A549 (cell line): ENCODE measurements around the gene FRMD6. TPM values are rescaled to one million over a fixed set of nuclear protein-coding genes. Genes with fewer than 3 reads are reported as not detected.

Experiments
- ATAC-seq, 2 experiments: fragments of 200-7000 bp in 1 of 2; fragments of >200 bp in 1 of 2; cut with Nextera tagmentation in 1 of 2; cut with Tn5 transposase in 1 of 2; 3 replicates each; pipeline versions ENCODE4 v1.8.0 to v1.9.1; 2018 to 2020; ENCODE audit warnings: mild to moderate bottlenecking in 1 of 2, moderate library complexity in 1 of 2
- CTCF ChIA-PET: fragments of 300-600 bp; sonication (Branson Sonifier 250); formaldehyde crosslinking; extraction: SDS; loops from one replicate; lab custom pipeline; 2021; ENCODE audit warnings: antibody characterized with exemption, inconsistent platforms; lab: Yijun Ruan, JAX
- POLR2A ChIA-PET: fragments of 350-600 bp; formaldehyde crosslinking; extraction: SDS; loops from one replicate; lab custom pipeline; 2021; ENCODE audit warnings: antibody characterized with exemption, inconsistent platforms; lab: Yijun Ruan, JAX
- DNase-seq, 2 experiments: peaks; one replicate each; pipeline versions ENCODE4 v3.0.0 to v3.0.0-alpha.2; 2011 to 2016; ENCODE audit warnings: low read depth in 1 of 2, low spot score in 1 of 2
- FAIRE-seq: peaks from 2 replicates; lab custom pipeline; 2011; peaks lifted over from hg19 to GRCh38; lab: Jason Lieb, UNC
- H3K27ac ChIP-seq, 2 experiments: fragments of >200 bp; sonication (Bioruptor Twin); formaldehyde crosslinking; 3 replicates each; pipeline ENCODE4 v1.5.1; 2016 to 2017
- H3K4me1 ChIP-seq: fragments of >200 bp; sonication (Bioruptor Twin); formaldehyde crosslinking; 3 replicates; pipeline ENCODE4 v1.6.1; 2016
- H3K4me2 ChIP-seq: fragments of >200 bp; sonication (Bioruptor Twin); formaldehyde crosslinking; 3 replicates; pipeline ENCODE4 v1.6.1; 2016
- H3K4me3 ChIP-seq: fragments of >200 bp; sonication (Bioruptor Twin); formaldehyde crosslinking; 3 replicates; pipeline ENCODE4 v1.5.1; 2016
- H3K9me3 ChIP-seq: fragments of >200 bp; sonication (Bioruptor Twin); formaldehyde crosslinking; 3 replicates; pipeline ENCODE4 v1.6.1; 2016
- CBX8 ChIP-seq: fragments of 200-600 bp; sonication (generic); IDR thresholded peaks from 2 replicates; pipeline ENCODE4 v1.6.1; 2016
- CHD4 ChIP-seq: fragments of 200-600 bp; sonication (generic); IDR thresholded peaks from 2 replicates; pipeline ENCODE4 v1.6.1; 2016; ENCODE audit warnings: antibody characterized with exemption, mild to moderate bottlenecking, borderline replicate concordance
- ELK1 ChIP-seq: fragments of 150-350 bp; IDR thresholded peaks from 2 replicates; pipeline ENCODE4 v1.6.1; 2014; ENCODE audit warnings: low read depth, mild to moderate bottlenecking, low read length
- FOSB ChIP-seq: fragments of 250-450 bp; sonication (Bioruptor Pico); IDR thresholded peaks from 2 replicates; pipeline ENCODE4 v1.5.0; 2020; ENCODE audit warnings: mild to moderate bottlenecking, moderate library complexity
- GATA3 ChIP-seq: IDR thresholded peaks from 2 replicates; pipeline ENCODE4 v1.6.1; 2012; ENCODE audit warnings: borderline replicate concordance
- HDAC2 ChIP-seq: fragments of 200-600 bp; sonication (generic); IDR thresholded peaks from 2 replicates; pipeline ENCODE4 v1.6.1; 2016
- HMGXB4 ChIP-seq: fragments of 250-450 bp; sonication (Bioruptor Pico); IDR thresholded peaks from 2 replicates; pipeline ENCODE4 v1.5.0; 2021; ENCODE audit warnings: mild to moderate bottlenecking, moderate library complexity, borderline replicate concordance
- HOXA7 ChIP-seq: fragments of 250-450 bp; sonication (Bioruptor Pico); IDR thresholded peaks from 2 replicates; pipeline ENCODE4 v1.5.0; 2020; ENCODE audit warnings: mild to moderate bottlenecking, moderate library complexity
- KDM1A ChIP-seq: fragments of 200-600 bp; sonication (generic); IDR thresholded peaks from 2 replicates; pipeline ENCODE4 v1.6.1; 2016; ENCODE audit warnings: low read depth, mild to moderate bottlenecking
- KDM5A ChIP-seq: fragments of 200-600 bp; sonication (generic); IDR thresholded peaks from 2 replicates; pipeline ENCODE4 v1.6.1; 2016; ENCODE audit warnings: antibody characterized with exemption, mild to moderate bottlenecking
- MYC ChIP-seq: IDR thresholded peaks from 2 replicates; pipeline ENCODE4 v1.6.1; 2012; ENCODE audit warnings: mild to moderate bottlenecking, inconsistent platforms, low read length, improper control_type of control experiment, borderline replicate concordance
- NPAS2 ChIP-seq: fragments of 250-450 bp; sonication (Bioruptor Pico); IDR thresholded peaks from 2 replicates; pipeline ENCODE4 v1.8.0; 2022; ENCODE audit warnings: mild to moderate bottlenecking, moderate library complexity, borderline replicate concordance
- POLR2AphosphoS2 ChIP-seq: conservative IDR thresholded peaks from 2 replicates; pipeline ENCODE4 v1.6.1; 2012; ENCODE audit warnings: low read length, improper control_type of control experiment, inconsistent platforms
- RARB ChIP-seq: fragments of 250-450 bp; sonication (Bioruptor Pico); IDR thresholded peaks from 2 replicates; pipeline ENCODE4 v1.8.0; 2021; ENCODE audit warnings: mild to moderate bottlenecking, moderate library complexity
- ZC3H11A ChIP-seq: fragments of 450-650 bp; IDR thresholded peaks from 2 replicates; pipeline ENCODE4 v1.6.1; 2014; ENCODE audit warnings: antibody characterized with exemption, mild to moderate bottlenecking
- ZSCAN20 ChIP-seq: fragments of 250-450 bp; sonication (Bioruptor Pico); IDR thresholded peaks from 2 replicates; pipeline ENCODE4 v1.8.0; 2022; ENCODE audit warnings: mild to moderate bottlenecking, moderate library complexity
- WGBS: methylation state at CpG from one replicate; pipeline ENCODE4 v1.1.6; 2017; ENCODE audit errors: missing lambda C conversion rate; 5-methylcytosine and 5-hydroxymethylcytosine counted together
- polyA plus RNA-seq, 4 experiments: library from polyadenylated mRNA; depleted of rRNA in 3 of 4; stranded (reverse); fragments of >200 nt; fragmentation: RNase III in 1 of 4; extraction: RNeasy Plus Mini Kit Qiagen cat#74134 plus additional on column Dnase treatment in 1 of 4; gene quantifications; 2 replicates in 3 of 4; 3 replicates in 1 of 4; pipeline ENCODE4 v1.2.3, GENCODE V29; 2011 to 2017
- TF ChIP-seq, protein P1 (sequence below): fragments of 200-600 bp; sonication (generic); IDR thresholded peaks from 2 replicates; pipeline ENCODE4 v1.6.1; 2016; ENCODE audit warnings: antibody characterized with exemption, mild to moderate bottlenecking, moderate library complexity
- TF ChIP-seq, protein P2 (sequence below): fragments of >200 bp; sonication (Bioruptor Twin); formaldehyde crosslinking; IDR thresholded peaks from 3 replicates; pipeline ENCODE4 v1.5.1; 2016

Gene FRMD6
- polyA plus RNA-seq, 2 of the 4 experiments (the other 2 are of a cell fraction), result 18.8 to 23.1 TPM

DNA sequence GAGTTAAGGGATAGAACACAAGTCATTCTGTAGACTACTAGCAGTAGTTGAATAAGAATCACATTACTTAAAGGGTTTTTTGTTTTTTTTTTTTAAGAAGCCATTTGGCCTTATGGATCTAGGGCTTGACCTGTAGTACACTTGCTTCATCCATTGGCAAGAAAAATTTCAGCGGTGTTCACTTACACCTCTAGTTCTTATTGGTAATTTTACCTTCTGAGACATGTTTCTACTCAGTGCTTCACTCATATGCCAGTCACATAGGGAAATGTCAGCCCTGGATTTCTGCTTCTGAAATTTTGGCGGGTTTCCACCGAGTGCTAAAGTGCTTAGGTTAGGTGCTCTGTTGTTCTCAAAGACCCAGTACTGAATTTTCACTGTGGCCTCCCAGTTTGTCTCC, 72.9 kb downstream of the FRMD6 start:
- ATAC-seq (no peak), DNase-seq (no peak), FAIRE-seq (no peak)
- Histone ChIP-seq H3K4me1 (no peaks in the 10 kb centered on the region), H3K9me3 (no peaks in the 10 kb centered on the region), H3K27ac (no peak overlapping the region), H3K4me3 (no peak overlapping the region), H3K4me2 (no peak overlapping the region)
- TF ChIP-seq NPAS2 (CRISPR knock-in tag) (no peak), KDM1A (no peak), FOSB (CRISPR knock-in tag) (no peak), CHD4 (no peak), MYC (no peak), CBX8 (no peak)
- ChIA-PET CTCF (interaction anchor here (1.3 to 2.4 kb wide), 3 partner anchors 52 to 254 kb away, joined by 3 to 7 read pairs (median 4); no protein-coding TSS in a partner anchor), POLR2A (no interaction called here)
- 86% methylated on average over 3 of the region's 3 CpGs for WGBS

- CTCF ChIA-PET, result interaction anchor here (1.1 to 1.4 kb wide), 4 partner anchors 25 to 254 kb away, joined by 3 to 4 read pairs (median 4); no protein-coding TSS in a partner anchor
- Histone ChIP-seq H3K4me3 (no peak overlapping the region), H3K4me1 (no peaks in the 10 kb centered on the region)
- WGBS, result 100% methylated on average over 3 of the region's 3 CpGs
- TF ChIP-seq ZSCAN20, result no peak
- TF ChIP-seq, all 56 proteins: peak for 0
- ATAC-seq, result no peak
- H3K9me3 ChIP-seq, result no peaks in the 10 kb centered on the region
- H3K4me2 ChIP-seq, result no peak overlapping the region
- POLR2A ChIA-PET, result no interaction called here
- DNase-seq, result no peak
- no peak overlapping the region for H3K27ac ChIP-seq
- FAIRE-seq, result no peak
Observed at GRCh38 chr14:51725061-51725460, 73.4 kb downstream of the FRMD6 start.

DNA sequence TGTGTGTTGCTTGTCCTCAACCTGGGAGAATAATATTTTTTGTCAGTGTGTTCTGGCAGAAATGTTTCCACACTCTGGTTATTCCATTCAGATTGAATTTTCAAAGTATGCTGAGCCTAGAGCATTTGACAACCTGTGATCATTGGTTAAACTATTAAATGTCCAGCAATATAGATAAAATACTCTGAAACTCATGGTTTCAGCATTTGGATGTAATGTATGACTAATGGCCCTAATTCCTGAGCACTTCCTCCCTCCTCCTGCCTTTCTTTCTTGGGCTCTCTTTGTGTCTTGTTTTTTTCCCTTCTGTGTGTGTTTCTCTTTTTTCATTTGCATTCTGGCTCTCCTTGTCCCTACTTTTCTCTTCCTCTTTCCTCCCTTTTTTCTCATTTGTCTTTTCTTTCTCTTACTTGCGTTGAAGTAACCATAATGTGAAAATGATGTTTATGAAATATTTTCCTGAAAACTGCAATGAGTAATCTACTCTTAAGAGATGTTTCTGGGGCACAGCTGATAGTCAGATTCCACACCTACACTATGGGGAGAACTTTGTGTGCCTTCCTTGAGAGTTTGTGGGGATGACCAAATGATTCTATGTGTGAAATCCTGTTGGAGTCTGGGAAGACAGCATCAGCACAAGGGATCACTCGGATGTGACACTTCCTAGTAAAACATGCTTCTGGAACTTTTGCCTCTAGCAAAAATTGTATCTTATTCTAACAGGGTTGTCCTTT, 74.6 kb downstream of the FRMD6 start:
- FAIRE-seq, result no peak
- POLR2A ChIA-PET, result no interaction called here
- H3K4me3 ChIP-seq, result no peak overlapping the region

DNA sequence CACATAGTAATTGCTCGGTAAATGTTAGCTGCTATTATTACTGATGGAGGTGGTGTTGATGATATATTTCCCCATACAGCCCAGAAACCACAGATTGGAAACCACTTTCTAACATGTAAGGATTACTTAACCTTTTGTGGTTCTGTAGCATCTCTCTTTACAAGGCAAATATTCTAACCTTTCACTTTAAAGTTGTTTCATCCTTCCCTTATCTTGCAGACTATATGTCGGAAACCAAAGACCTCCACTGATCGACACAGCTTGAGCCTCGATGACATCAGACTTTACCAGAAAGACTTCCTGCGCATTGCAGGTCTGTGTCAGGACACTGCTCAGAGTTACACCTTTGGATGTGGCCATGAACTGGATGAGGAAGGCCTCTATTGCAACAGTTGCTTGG, 75.8 kb downstream of the FRMD6 start:
- ChIA-PET CTCF (no interaction called here), POLR2A (no interaction called here)
- H3K4me3 ChIP-seq, result no peak overlapping the region
- H3K9me3 ChIP-seq, result no peaks in the 10 kb centered on the region
- H3K4me1 ChIP-seq, result no peaks in the 10 kb centered on the region
- no peak for FAIRE-seq
- no peak for DNase-seq
- no peak overlapping the region for H3K27ac ChIP-seq
- no peak for ATAC-seq
- WGBS, result 95% methylated on average over 5 of the region's 5 CpGs
- H3K4me2 ChIP-seq, result no peak overlapping the region
- no peak for TF ChIP-seq ELK1
- TF ChIP-seq ZC3H11A, result no peak
- TF ChIP-seq HOXA7, result no peak
- no peak for TF ChIP-seq ZSCAN20
- TF ChIP-seq, protein P1, sequence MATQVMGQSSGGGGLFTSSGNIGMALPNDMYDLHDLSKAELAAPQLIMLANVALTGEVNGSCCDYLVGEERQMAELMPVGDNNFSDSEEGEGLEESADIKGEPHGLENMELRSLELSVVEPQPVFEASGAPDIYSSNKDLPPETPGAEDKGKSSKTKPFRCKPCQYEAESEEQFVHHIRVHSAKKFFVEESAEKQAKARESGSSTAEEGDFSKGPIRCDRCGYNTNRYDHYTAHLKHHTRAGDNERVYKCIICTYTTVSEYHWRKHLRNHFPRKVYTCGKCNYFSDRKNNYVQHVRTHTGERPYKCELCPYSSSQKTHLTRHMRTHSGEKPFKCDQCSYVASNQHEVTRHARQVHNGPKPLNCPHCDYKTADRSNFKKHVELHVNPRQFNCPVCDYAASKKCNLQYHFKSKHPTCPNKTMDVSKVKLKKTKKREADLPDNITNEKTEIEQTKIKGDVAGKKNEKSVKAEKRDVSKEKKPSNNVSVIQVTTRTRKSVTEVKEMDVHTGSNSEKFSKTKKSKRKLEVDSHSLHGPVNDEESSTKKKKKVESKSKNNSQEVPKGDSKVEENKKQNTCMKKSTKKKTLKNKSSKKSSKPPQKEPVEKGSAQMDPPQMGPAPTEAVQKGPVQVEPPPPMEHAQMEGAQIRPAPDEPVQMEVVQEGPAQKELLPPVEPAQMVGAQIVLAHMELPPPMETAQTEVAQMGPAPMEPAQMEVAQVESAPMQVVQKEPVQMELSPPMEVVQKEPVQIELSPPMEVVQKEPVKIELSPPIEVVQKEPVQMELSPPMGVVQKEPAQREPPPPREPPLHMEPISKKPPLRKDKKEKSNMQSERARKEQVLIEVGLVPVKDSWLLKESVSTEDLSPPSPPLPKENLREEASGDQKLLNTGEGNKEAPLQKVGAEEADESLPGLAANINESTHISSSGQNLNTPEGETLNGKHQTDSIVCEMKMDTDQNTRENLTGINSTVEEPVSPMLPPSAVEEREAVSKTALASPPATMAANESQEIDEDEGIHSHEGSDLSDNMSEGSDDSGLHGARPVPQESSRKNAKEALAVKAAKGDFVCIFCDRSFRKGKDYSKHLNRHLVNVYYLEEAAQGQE, result no peak
- no peak for TF ChIP-seq KDM5A
- no peak for TF ChIP-seq GATA3

More for the DNA sequence above, 74.6 kb downstream of the FRMD6 start:
- ATAC-seq (no peak), DNase-seq (no peak)
- 88% methylated on average over 2 of the region's 2 CpGs for WGBS
- no peaks in the 10 kb centered on the region for H3K4me1 ChIP-seq
- TF ChIP-seq, protein P2, sequence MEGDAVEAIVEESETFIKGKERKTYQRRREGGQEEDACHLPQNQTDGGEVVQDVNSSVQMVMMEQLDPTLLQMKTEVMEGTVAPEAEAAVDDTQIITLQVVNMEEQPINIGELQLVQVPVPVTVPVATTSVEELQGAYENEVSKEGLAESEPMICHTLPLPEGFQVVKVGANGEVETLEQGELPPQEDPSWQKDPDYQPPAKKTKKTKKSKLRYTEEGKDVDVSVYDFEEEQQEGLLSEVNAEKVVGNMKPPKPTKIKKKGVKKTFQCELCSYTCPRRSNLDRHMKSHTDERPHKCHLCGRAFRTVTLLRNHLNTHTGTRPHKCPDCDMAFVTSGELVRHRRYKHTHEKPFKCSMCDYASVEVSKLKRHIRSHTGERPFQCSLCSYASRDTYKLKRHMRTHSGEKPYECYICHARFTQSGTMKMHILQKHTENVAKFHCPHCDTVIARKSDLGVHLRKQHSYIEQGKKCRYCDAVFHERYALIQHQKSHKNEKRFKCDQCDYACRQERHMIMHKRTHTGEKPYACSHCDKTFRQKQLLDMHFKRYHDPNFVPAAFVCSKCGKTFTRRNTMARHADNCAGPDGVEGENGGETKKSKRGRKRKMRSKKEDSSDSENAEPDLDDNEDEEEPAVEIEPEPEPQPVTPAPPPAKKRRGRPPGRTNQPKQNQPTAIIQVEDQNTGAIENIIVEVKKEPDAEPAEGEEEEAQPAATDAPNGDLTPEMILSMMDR, result no peak
- TF ChIP-seq HDAC2 (no peak), POLR2AphosphoS2 (no peak), HMGXB4 (CRISPR knock-in tag) (no peak), FOSB (CRISPR knock-in tag) (no peak), KDM5A (no peak), HOXA7 (no peak), RARB (no peak)
- CTCF ChIA-PET, result interaction anchor here (1.1 to 1.4 kb wide), 4 partner anchors 24 to 252 kb away, joined by 3 to 4 read pairs (median 4); no protein-coding TSS in a partner anchor
- H3K9me3 ChIP-seq, result no peaks in the 10 kb centered on the region
- H3K4me2 ChIP-seq, result no peak overlapping the region
- no peak overlapping the region for H3K27ac ChIP-seq
